WTC11 (cell line): Measurements from ENCODE around the gene TAF13.

Experiments used
- CBFB ChIP-seq: sonication (generic); formaldehyde crosslinking; IDR thresholded peaks from 2 replicates; pipeline ENCODE4 v1.8.1; 2022; ENCODE audit warnings: mild to moderate bottlenecking, low read depth, missing genetic modification reagents
- ETV6 ChIP-seq: sonication (generic); formaldehyde crosslinking; IDR thresholded peaks from 2 replicates; pipeline ENCODE4 v1.8.1; 2022; ENCODE audit warnings: mild to moderate bottlenecking, missing genetic modification reagents
- TF ChIP-seq, protein P1 (sequence below): sonication (generic); formaldehyde crosslinking; IDR thresholded peaks from 2 replicates; pipeline ENCODE4 v1.8.0; 2022; ENCODE audit warnings: mild to moderate bottlenecking, missing genetic modification reagents
- TF ChIP-seq, protein P2 (sequence below): fragments of 200-600 bp; IDR thresholded peaks from 2 replicates; pipeline ENCODE4 v1.8.0; 2022; ENCODE audit warnings: antibody characterized with exemption

DNA sequence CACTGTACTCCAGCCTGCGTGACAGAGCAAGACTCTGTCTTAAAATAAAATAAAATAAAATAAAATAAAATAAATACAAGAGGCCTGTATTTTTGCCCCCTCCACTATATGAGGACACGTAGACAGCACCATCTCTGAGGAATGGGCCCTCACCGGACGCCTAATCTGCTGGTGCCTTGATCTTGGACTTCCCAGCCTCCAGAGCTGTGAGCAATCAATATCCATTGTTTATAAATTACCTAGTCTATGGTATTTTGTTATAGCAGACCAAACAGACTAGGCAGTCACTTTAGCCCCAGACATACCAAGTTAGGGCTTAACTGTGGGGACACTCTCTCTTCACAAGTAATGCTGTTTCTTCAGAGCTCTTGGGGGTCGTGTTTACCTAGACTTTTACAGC lies 44.6 kb upstream of the TAF13 start:
- TF ChIP-seq, protein P1, sequence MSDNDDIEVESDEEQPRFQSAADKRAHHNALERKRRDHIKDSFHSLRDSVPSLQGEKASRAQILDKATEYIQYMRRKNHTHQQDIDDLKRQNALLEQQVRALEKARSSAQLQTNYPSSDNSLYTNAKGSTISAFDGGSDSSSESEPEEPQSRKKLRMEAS (CRISPR knock-in tag), result no peak
- TF ChIP-seq CBFB (CRISPR knock-in tag) (no peak), ETV6 (CRISPR knock-in tag) (no peak)
- TF ChIP-seq, protein P2, sequence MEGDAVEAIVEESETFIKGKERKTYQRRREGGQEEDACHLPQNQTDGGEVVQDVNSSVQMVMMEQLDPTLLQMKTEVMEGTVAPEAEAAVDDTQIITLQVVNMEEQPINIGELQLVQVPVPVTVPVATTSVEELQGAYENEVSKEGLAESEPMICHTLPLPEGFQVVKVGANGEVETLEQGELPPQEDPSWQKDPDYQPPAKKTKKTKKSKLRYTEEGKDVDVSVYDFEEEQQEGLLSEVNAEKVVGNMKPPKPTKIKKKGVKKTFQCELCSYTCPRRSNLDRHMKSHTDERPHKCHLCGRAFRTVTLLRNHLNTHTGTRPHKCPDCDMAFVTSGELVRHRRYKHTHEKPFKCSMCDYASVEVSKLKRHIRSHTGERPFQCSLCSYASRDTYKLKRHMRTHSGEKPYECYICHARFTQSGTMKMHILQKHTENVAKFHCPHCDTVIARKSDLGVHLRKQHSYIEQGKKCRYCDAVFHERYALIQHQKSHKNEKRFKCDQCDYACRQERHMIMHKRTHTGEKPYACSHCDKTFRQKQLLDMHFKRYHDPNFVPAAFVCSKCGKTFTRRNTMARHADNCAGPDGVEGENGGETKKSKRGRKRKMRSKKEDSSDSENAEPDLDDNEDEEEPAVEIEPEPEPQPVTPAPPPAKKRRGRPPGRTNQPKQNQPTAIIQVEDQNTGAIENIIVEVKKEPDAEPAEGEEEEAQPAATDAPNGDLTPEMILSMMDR, result no peak
